ENCODE results near the gene LPIN1.

LPIN1 gene

GRCh38 chr2:11785611-11785940 lies 39.1 kb downstream of the LPIN1 start:
- DNase-seq, result no peak

DNA sequence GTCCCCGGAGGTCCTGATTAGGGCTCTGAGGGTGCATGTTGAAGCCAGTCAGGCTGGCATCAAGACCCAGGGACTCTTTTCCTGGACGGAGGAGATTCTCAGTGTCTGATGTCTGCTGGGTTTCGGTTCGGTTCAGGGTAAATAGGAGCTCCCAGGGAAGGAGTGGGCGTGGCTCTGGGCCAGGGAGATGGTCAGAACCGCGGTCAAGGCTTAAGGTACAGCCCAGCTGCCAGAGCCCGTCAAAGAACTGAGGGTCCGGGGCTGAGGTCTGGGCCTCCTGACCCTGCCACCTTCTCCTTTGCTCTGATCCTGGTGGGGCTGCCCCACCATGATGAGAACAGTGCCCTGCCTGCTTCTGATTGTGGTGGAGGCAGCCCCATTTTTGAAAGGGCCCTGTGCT lies 39.8 kb downstream of the LPIN1 start:
- no peak for DNase-seq

- DNase-seq, result no peak
Observed at GRCh38 chr2:11786592-11786991, 40.2 kb downstream of the LPIN1 start.

DNA sequence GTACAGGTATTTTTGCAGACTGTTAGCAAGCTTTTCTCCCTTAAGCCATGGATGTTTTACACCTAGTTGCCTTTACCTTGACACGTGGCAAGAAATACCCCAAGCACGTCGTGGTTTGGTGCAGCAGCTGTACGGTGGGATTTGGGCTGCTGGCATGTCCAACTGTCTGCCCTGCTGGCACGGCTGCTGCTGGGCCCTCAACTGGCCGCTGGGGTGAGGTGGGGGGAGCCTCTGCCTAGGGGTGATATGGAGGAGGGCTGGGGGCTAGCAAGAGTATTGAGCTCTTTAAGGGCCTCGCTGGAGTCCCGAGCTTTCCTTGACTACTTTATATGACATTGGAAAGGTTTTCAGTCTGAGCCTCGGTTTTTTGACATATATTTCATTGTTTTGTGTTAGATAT lies 41.6 kb downstream of the LPIN1 start:
- no peak for DNase-seq

DNA sequence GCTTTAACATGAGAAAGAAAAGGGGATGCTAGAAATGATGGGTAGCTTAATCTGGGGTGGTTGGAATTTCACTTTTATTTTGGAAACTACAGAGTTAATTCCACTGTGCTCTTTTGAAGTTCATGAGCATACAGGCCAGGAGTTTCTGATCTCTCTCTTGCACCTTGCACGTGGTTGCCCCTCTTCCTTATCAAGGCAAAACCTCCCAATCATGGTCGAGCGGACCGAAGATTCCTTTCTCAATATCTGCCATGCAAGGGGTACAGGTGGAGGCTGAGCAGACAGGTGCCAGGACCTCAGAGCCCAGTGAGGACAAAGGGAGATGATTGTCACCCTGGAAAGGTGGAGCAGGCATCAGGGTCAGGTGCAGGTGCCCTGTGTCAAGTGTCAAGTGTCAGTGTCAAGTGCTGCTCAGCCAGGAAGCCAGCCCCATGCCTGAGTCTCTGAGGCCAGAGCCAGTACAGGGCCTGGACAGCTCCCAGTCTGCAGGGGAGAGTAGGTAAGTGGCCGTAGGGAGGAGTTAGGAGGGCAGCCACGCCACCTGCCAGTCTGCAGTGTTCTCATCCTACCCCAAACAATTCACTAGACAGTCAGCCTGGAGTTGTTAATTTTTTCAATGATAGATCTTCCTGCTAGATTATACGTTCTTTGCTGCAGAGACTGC lies 42.2 kb downstream of the LPIN1 start:
- peak; percentile 74 for DNase-seq

GRCh38 chr2:11789243-11789642 lies 42.8 kb downstream of the LPIN1 start:
- no peak for DNase-seq

DNA sequence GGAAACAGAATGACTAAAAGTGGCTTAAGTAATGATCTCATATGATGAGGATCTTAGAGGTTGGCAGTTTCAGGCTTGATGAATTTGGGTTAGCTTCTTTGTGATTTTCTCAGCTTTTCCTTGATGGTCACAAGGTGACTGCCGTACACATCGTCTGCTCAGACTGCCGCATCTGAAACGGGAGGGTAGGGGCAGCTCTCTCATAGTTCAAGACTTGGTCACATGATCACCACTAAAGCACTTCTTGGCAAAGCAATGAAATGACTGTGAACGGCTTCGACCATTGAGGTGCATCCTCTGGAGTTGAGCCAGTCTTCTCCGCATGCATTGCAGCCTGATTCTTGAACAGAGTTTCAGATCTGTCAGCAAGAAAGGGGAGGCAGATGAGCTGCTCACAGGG lies 43.8 kb downstream of the LPIN1 start:
- no peak for DNase-seq

- no peak for DNase-seq
Observed at GRCh38 chr2:11795590-11795989, 49.2 kb downstream of the LPIN1 start.

- DNase-seq, result no peak
Observed at GRCh38 chr2:11796190-11797171, 50.0 kb downstream of the LPIN1 start.

DNA sequence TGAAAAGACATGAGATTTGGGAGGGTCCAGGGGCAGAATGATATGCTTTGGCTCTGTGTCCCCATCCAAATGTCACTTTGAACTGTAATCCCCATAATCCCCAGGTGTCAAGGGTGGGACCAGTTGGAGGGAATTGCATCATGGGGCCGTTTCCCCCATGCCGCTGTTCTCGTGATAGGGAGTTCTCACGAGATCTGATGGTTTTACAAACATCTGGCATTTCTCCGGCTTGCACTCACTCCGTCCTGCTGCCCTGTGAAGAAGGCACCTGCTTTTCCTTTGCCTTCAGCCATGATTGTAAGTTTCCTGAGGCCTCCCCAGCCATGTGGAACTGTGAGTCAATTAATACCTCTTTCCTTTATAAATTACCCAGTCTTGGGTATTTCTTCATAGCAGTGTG lies 51.4 kb downstream of the LPIN1 start:
- no peak for DNase-seq

- no peak for DNase-seq
Observed at GRCh38 chr2:11798701-11799435, 52.4 kb downstream of the LPIN1 start.

- no peak for DNase-seq
Observed at GRCh38 chr2:11799826-11800225, 53.4 kb downstream of the LPIN1 start.

DNA sequence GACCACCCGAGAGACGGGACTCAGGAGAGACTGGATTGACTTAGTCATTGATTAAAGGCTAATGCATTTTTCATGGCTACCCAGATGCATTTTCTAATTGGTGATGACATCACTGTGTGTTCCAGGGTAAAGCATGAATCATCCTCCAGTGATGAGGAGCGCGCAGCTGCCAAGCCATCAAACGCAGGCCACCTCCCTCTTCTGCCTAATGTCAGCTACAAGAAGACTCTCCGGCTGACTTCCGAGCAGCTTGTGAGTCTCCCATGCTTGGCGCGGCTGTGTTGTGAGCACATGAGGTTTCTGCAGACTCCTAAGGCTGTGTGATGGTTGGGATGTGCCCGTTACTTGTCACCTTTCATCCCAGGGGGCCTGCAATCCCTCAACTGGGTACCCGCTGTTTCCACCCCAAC lies 56.4 kb downstream of the LPIN1 start:
- DNase-seq, result no peak

- no peak for DNase-seq
Observed at GRCh38 chr2:11805024-11805423, 58.6 kb downstream of the LPIN1 start.

DNA sequence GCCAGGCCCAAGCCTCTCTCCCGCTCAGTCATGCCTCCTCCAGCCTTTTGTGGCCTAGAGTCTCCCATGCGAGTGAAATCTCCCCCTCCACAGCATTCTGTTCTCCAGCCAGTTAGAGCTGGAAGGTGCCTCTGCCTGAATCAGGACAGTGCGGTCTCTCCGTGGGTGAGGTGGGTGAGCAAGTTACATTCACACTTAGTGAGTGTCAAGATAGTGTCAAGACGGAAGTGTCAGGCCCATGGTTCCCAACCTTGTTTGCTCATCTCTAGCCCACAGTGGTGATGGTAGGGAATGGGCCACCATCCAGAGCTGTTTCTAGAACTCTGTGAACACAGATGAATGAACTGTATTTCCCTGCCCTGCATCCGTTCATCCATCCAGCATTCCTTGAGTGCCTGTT lies 59.5 kb downstream of the LPIN1 start:
- DNase-seq, result no peak

GRCh38 chr2:11807156-11808015 lies 61.0 kb downstream of the LPIN1 start:
- DNase-seq, result no peak

DNA sequence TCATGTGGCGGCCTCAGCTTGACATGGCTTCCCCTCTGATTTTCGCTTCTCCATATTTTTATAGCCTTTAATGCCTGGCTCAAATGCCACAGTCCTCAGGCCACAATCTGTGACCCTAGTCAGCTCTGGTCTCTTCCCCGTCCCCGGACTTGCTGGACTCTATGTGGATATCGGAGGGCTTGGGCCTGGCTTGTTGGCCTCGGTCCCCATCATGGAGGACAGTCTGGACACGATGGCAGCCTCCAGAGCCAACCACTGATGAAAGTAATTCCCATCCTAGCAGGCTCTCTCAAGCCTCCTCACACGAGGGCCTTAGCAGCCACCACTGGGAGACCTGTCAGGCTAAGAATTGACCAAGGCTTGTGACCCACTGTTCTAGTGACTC lies 61.6 kb downstream of the LPIN1 start:
- no peak for DNase-seq

DNA sequence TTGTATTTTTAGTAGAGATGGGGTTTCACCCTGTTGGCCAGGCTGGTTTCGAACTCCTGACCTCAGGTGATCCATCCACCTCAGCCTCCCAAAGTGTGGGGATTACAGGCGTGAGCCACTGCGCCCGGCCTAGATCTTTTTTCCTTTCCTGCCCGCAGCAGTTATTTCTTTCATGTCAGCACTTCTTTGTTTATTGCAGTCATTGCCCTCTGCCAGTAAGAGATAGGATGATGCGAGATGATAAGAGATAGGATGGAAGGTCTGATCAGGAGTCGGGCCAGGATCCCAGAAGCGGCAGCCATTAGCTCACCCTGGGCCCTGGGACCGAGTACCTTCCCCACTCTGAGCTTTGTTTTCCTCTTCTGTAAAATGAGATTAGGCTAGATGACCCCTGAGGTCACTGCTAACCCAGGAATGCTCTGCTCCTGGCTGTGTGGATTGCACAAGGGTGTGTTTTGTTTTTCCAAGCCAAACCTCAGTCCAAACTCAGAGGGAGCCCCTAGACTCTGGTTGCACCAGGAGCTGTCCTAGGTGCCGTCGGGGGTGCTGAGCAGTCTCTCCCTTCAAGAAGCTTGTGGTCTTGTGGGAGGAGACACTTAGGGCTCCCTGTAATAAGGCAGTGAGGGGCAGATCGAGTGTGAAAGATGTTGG lies 63.3 kb downstream of the LPIN1 start:
- DNase-seq, result no peak

DNA sequence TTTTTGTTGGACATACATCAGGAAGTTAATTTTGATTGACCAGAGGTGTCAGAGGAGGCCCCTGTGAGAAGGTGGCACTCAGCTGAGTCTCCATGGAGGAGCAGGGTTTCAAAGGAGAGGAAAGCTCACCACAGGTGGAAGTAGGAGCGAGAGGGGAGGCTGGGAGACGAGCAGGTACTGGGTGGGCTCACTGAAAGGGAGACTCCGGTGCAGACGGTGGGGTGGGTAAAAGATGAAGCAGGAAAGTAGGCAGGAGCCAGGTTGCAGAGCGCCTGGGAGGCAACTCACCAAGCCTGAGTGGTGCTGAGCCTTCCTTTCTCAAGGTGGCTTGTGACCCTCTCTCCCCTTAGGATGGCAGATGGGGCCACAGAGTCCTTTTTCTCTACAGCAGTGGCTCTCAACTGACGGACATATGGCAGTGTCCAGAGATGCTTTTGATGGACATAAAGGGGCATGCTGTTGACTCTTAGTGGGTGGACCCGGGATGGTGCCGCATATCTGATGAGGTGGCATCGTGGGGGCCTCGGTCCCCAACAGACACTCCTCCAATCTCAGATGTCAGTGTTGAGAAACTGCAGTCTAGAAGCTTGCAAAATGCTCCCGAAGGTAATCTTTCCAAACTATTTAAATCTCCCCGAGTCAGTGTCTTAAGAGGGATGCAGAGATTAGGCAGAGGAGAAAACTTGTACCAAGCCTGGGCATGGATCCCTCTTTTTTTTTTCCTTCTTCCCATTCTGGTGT lies 64.0 kb downstream of the LPIN1 start:
- DNase-seq, result no peak

- DNase-seq, result no peak
Observed at GRCh38 chr2:11811036-11811654, 64.7 kb downstream of the LPIN1 start.
